IPS-20b (cell line): Measurements from ENCODE around the gene ATXN1.

Experiments used
- H3K27ac ChIP-seq: one replicate; pipeline ENCODE4 v1.5.1; 2013; ENCODE audit warnings: low read length
- H3K27me3 ChIP-seq: 2 replicates; pipeline ENCODE4 v1.6.1; 2013; ENCODE audit warnings: mild to moderate bottlenecking, low read length, inconsistent platforms; ENCODE audit not compliant: insufficient read depth
- H3K36me3 ChIP-seq: 2 replicates; pipeline ENCODE4 v1.6.1; 2013; ENCODE audit warnings: low read depth, mild to moderate bottlenecking, inconsistent platforms, low read length, moderate library complexity; ENCODE audit not compliant: insufficient read depth
- H3K4me1 ChIP-seq: 2 replicates; pipeline ENCODE4 v1.6.1; 2013; ENCODE audit warnings: mild to moderate bottlenecking, control low read depth, inconsistent platforms, low read length, moderate library complexity; ENCODE audit not compliant: insufficient read depth
- H3K4me3 ChIP-seq: 2 replicates; pipeline ENCODE4 v1.5.1; 2013; ENCODE audit warnings: mild to moderate bottlenecking, low read length, inconsistent platforms
- H3K9ac ChIP-seq: 2 replicates; pipeline ENCODE4 v1.6.1; 2013; ENCODE audit warnings: low read depth, mild to moderate bottlenecking, inconsistent platforms, low read length, moderate library complexity
- H3K9me3 ChIP-seq: 2 replicates; pipeline ENCODE4 v1.6.1; 2013; ENCODE audit warnings: mild to moderate bottlenecking, low read depth, low read length, inconsistent platforms; ENCODE audit not compliant: insufficient read depth

ATXN1 gene

DNA sequence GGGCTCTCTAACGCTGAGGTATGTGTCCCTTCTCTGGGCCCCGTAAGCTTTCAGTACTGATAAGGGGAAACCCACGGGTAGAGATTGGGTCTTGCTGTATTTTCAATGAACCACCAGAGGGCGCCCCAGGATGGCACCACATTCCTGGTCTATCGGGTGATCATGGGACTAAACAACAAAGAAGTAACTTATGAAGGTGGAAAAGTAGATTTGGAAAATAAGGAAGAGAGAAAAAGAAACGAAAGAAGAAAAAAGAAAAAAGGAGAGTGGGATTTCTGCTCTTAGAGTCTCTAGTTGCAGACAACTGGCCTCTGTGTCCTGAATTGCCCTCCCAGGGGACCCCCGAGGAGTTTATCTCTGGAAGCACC, 429.1 kb downstream of the ATXN1 start:
- Histone ChIP-seq H3K4me3 (no peak overlapping the region), H3K36me3 (no peaks in the 10 kb centered on the region), H3K9ac (no peak overlapping the region), H3K27ac (no peak overlapping the region), H3K27me3 (no peaks in the 10 kb centered on the region), H3K9me3 (no peaks in the 10 kb centered on the region), H3K4me1 (no peaks in the 10 kb centered on the region; the same call in 1 of the 2 replicates)

DNA sequence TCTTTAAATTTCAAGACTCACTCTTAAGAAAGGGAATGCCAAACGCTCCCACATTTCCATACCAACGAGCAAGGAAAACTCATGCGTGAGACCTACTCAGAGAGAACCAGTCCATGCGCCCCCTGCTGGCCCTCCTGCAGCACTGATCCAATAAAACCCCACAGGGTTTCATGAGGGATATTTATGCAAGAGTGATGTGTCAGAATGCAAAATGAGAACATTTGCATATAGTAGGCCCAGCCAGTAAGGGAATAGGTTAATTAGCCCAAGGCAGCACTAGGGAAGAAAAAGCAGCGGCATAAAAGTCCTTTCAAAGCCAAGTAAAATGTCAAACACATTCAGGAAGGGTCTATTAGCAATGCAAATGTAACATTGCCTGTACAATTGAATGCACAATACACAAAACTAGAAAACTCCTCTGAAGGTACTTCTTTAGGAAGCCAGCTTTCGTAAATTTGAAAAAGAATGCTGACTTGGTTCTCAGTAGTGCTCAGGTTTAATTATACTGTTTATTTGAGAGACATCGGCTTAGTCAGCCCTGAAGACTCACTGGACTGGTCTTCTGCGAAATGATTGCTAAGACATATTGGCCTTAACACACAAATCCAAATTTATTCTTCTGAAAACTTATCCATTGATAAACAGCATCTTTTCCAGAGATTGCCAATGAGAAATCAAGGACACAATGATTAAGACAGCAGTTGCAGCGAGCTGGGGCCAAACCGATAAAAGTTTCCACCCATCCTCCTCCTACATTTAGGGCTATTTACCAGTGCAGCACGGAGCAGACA, 429.7 kb downstream of the ATXN1 start:
- Histone ChIP-seq H3K9me3 (no peaks in the 10 kb centered on the region), H3K9ac (0 out of 2 replicates have a peak overlapping the region, but pooled peaks have one; percentile 6), H3K36me3 (no peaks in the 10 kb centered on the region), H3K4me1 (no peaks in the 10 kb centered on the region; the same call in 1 of the 2 replicates), H3K4me3 (peak overlapping the region; percentile 11; the same call in 1 of the 2 replicates), H3K27ac (no peak overlapping the region), H3K27me3 (no peaks in the 10 kb centered on the region)

DNA sequence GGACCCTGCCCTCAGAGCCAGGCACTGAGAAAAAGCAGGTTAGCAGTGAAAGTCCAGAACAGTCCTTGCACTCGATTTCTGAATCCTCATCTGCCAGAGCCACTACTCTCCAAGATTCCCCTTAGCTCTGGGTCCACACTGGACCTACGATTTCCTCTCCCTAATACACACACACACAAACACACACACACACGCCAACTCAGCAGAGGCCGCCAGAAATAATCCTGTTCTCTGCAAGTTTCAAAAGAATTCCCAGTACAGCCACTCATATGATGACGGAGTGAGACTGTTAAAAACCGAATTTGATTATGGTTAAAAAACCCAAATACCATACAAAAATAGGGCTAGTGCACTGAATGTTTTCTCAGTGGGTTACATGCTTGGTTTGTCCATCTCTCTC, 432.0 kb downstream of the ATXN1 start:
- no peaks in the 10 kb centered on the region for H3K27me3 ChIP-seq
- no peaks in the 10 kb centered on the region for H3K36me3 ChIP-seq
- peaks cover 6% of the 10 kb centered on the region for H3K4me1 ChIP-seq
- no peak overlapping the region for H3K4me3 ChIP-seq
- H3K27ac ChIP-seq: no peak overlapping the region
- no peak overlapping the region for H3K9ac ChIP-seq
- no peaks in the 10 kb centered on the region for H3K9me3 ChIP-seq

DNA sequence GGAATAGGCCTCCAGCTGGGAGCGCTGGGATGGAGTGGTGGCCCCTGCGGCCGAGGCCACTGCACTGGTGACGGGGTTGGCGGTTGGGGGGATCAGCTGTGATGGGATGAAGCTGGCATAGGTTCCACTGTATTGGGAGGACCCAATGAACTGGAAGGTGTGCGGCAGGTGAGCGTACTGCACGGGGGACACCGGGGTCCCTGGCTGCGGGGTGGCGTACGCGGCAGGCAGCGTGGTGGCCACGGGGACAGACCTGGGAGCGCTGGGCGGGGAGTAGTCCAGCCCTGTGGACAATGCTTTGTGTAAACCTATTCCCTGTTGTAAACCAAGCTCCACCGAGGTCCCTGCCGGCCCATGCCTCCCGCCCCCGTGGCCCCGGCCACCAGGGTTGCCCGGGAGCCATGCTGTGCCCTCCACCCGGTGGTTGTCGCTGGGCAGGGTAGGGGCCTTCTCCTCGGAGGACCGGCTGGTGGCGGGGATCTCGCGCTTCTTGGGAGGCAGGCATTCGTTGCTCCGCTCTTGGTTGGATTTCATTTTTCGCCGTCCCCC, 433.4 kb downstream of the ATXN1 start:
- no peaks in the 10 kb centered on the region for H3K36me3 ChIP-seq
- H3K27me3 ChIP-seq: no peaks in the 10 kb centered on the region
- H3K4me3 ChIP-seq: no peak overlapping the region
- H3K4me1 ChIP-seq: peaks cover 6% of the 10 kb centered on the region
- H3K9ac ChIP-seq: no peak overlapping the region
- H3K9me3 ChIP-seq: no peaks in the 10 kb centered on the region
- no peak overlapping the region for H3K27ac ChIP-seq

DNA sequence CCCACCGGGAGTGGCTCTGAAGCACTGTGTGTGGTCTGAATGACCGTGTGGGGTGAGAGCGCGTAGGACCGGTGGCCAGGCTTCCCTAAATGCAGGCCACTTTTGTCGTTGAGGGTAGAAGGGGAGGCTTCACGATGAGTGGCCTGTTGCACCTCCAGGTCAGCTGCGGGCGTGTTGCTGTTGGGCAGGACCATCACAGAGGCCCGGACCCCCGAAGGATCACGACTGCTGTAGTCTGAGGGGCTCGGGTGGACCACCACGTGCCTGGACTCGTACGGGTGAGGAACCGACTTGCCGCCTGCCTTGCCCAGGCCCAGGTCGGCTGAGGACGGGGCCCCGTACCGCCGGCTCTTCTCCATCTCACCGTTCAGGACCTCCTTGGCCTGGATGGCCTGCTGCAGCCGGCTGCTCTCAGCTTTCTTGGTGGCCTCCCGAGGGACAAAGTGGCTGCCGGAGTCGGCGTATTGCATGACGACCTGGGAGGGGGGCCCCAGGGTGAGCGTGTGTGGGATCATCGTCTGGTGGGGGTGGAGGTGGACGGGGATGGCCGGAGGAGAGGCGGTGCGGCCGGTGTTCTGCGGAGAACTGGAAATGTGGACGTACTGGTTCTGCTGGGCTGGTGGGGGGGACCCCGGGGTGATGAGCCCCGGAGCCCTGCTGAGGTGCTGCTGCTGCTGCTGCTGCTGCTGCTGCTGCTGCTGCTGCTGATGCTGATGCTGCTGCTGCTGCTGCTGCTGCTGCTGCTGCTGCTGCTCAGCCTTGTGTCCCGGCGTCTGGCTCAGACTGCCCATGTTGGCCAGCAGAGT, 434.1 kb downstream of the ATXN1 start:
- Histone ChIP-seq H3K9ac (no peak overlapping the region), H3K27me3 (no peaks in the 10 kb centered on the region), H3K9me3 (no peaks in the 10 kb centered on the region), H3K4me3 (no peak overlapping the region), H3K27ac (no peak overlapping the region), H3K4me1 (peaks cover 6% of the 10 kb centered on the region), H3K36me3 (no peaks in the 10 kb centered on the region)

DNA sequence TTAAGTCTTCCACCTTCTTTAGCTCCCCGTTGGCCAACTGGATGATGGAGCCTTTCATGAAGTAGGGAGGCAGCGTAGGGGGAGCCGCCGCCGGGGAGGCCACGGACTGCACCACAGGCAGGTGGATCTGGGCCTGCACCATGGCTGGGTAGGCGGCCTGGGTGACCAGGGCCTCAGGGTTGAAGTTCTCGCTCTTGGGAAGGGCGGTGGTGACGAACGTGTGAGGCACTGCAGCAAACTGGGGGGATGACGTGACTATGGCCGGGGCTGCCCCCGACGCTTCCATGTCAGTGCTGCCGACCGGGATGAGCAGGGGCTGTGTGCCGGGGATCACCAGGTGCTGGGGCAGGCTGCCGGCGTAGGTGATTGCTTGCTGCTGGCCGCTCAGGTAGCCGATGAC, 434.7 kb downstream of the ATXN1 start:
- no peaks in the 10 kb centered on the region for H3K27me3 ChIP-seq

DNA sequence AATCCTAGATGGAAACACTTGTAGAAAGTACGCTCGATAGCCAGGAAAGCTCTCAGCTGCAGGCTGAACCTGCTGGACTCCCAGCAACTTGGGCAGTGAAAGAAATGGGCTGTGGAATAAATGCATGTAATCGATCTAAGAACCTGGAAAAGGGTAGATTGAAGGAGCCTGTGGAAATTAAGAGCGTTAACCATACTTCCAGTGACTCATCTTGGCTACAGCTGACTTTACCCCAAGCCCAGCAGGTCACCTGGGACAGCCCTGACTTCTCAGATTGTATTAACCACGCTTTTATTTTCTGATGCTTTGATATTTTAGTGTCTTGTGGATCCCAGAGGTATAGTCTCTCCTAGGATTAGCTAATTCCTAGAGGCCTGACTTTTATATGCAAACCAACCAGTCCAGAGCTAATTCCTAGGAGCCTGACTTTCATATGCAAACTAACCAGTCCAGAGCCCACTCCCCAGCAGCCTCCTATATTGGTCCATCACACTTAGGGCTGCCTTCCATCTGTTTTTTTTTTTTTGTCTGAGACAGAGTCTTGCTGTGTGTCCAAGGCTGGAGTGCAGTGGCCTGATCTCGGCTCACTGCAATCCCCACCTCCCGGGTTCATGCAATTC, 436.5 kb downstream of the ATXN1 start:
- Histone ChIP-seq H3K4me3 (no peak overlapping the region), H3K27me3 (no peaks in the 10 kb centered on the region), H3K4me1 (peaks cover 15% of the 10 kb centered on the region), H3K9me3 (no peaks in the 10 kb centered on the region), H3K9ac (no peak overlapping the region), H3K27ac (no peak overlapping the region), H3K36me3 (no peaks in the 10 kb centered on the region)

More for the DNA sequence above, 434.7 kb downstream of the ATXN1 start:
- no peaks in the 10 kb centered on the region for H3K9me3 ChIP-seq
- no peaks in the 10 kb centered on the region for H3K36me3 ChIP-seq
- H3K9ac ChIP-seq: no peak overlapping the region
- no peak overlapping the region for H3K4me3 ChIP-seq
- no peak overlapping the region for H3K27ac ChIP-seq
- peaks cover 6% of the 10 kb centered on the region for H3K4me1 ChIP-seq

DNA sequence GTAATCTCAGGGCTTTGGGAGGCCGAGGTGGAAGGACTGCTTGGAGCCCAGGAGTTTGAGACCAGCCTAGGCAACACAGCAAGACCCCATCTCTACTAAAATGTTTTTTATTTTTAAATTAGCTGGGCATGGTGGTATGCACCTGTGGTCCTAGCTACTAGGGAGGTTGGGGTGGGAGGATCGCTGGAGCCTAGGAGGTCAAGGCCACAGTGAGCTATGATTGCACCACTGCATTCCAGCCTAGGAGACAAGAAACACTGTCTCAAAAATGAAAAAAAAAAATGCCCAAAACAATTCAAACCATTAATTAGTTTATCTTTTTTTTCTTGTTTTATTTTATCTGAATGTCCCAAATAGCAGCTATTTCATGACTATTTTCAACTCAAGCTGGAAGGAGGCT, 437.1 kb downstream of the ATXN1 start:
- Histone ChIP-seq H3K27me3 (no peaks in the 10 kb centered on the region), H3K27ac (no peak overlapping the region), H3K4me3 (no peak overlapping the region), H3K36me3 (no peaks in the 10 kb centered on the region), H3K9me3 (no peaks in the 10 kb centered on the region), H3K9ac (no peak overlapping the region), H3K4me1 (peaks cover 17% of the 10 kb centered on the region)

DNA sequence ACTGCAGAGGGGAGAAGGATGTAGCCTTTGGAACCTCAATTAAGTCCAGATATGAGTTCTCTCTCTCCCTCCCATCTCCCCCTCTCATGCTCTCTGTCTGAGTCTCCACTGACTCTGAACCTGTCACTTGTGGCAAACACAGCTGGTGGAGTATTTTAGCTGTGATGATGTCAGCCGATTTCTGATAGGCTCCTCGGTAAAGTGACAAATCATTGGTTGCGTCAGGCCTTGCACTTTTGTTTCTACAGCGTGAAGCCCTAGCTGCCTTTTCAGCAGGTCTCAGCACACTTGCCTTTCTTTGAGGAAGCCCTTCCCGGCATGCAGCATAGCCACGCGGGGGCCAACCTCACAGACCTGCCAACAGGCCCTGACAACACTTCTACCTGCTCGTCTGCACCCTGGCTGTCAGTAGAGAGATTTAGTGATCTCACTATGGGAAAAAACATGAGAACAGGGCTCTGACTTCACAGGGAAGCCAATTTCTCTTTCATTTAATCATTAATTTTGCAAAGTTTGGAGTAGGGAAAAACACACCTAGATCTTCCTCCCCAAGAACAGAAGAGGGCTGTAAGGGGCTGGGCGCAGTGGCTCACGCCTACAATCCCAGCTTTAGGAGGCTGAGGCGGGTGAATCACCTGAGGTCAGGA, 438.5 kb downstream of the ATXN1 start:
- no peak overlapping the region for H3K27ac ChIP-seq
- H3K36me3 ChIP-seq: no peaks in the 10 kb centered on the region
- no peaks in the 10 kb centered on the region for H3K27me3 ChIP-seq
- no peak overlapping the region for H3K4me3 ChIP-seq
- H3K9me3 ChIP-seq: no peaks in the 10 kb centered on the region
- H3K4me1 ChIP-seq: peaks cover 17% of the 10 kb centered on the region
- H3K9ac ChIP-seq: no peak overlapping the region; the same call in 1 of the 2 replicates

DNA sequence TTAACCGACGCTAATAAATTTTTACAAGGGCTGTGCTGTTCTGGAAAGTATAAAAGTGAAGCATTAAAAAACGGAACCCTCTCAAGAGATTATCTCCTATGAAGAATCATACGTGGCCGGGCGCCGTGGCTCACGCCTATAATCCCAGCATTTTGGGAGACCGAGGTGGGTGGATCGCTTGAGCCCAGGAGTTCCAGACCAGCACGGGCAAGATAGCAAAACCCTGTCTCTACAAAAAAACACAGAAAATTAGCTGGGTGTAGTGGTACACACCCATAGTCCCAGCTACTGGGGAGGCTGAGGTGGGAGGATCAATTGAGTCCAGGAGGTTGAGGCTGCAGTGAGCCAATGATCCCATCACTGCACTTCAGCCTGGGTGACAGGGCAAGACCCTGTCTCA, 439.4 kb downstream of the ATXN1 start:
- no peak overlapping the region for H3K27ac ChIP-seq
- no peaks in the 10 kb centered on the region for H3K9me3 ChIP-seq
- no peak overlapping the region for H3K4me3 ChIP-seq
- no peaks in the 10 kb centered on the region for H3K27me3 ChIP-seq
- H3K4me1 ChIP-seq: peaks cover 17% of the 10 kb centered on the region
- no peaks in the 10 kb centered on the region for H3K36me3 ChIP-seq
- H3K9ac ChIP-seq: no peak overlapping the region

DNA sequence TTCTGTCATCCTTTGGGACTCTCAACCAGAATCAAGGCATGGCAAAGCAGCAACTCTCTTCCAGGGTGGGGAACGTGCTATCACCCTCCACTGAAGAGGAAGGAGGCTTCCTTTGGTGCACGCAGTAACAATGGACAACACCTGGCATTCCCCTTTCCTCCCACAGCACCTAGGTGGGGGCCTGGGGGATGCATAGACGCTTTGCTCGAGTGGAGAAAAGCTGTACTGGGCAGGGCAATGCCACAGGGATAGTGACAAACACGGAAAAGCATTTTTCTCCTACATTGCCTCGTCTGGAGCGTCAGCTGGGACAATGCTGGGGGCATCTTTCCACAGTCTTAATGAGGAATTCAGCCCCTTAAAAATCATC, 439.9 kb downstream of the ATXN1 start:
- H3K27ac ChIP-seq: no peak overlapping the region
- peaks cover 17% of the 10 kb centered on the region for H3K4me1 ChIP-seq
- no peak overlapping the region for H3K9ac ChIP-seq

More for the DNA sequence above, 439.9 kb downstream of the ATXN1 start:
- H3K4me3 ChIP-seq: no peak overlapping the region
- H3K27me3 ChIP-seq: no peaks in the 10 kb centered on the region
- H3K9me3 ChIP-seq: no peaks in the 10 kb centered on the region
- H3K36me3 ChIP-seq: no peaks in the 10 kb centered on the region
